Suprapubic skin (tissue), 3 donors: ENCODE measurements around the gene CSKMT.

Experiments used
- CTCF ChIP-seq, 2 donors: fragments of 200-600 bp in 1 of 2; fragments of 450-650 bp in 1 of 2; sonication (generic) in 1 of 2; IDR thresholded peaks; one replicate each; pipeline ENCODE4 v1.5.1; 2016 to 2019; ENCODE audit warnings: antibody characterized with exemption in 2 of 2, mild to moderate bottlenecking in 1 of 2, moderate library complexity in 1 of 2
- POLR2A ChIP-seq, 2 donors: fragments of 450-650 bp; IDR thresholded peaks; one replicate each; pipeline ENCODE4 v1.6.1; 2017; ENCODE audit warnings: antibody characterized with exemption in 2 of 2, mild to moderate bottlenecking in 2 of 2, moderate library complexity in 2 of 2

GRCh38 chr11:62715150-62716130 is 50.3 kb downstream of the CSKMT start:
- TF ChIP-seq CTCF (IDR thresholded peaks at IDR 0.05) = no peak
- TF ChIP-seq POLR2A (IDR thresholded peaks at IDR 0.05) = no peak
